Muscle of leg (tissue), 11 donors: ENCODE measurements around the gene KCNQ1. TPM values are rescaled to one million over a fixed set of nuclear protein-coding genes. Genes with fewer than 3 reads are reported as not detected.

Experiments
- DNase-seq: peaks from one replicate; pipeline ENCODE4 v3.0.0; 2013
- H3K27ac ChIP-seq: one replicate; pipeline ENCODE4 v1.5.1; 2013; ENCODE audit warnings: mild to moderate bottlenecking, low read length, control low read depth
- H3K27me3 ChIP-seq: one replicate; pipeline ENCODE4 v1.6.1; 2013; ENCODE audit warnings: low read length; ENCODE audit not compliant: control insufficient read depth, insufficient read depth
- H3K36me3 ChIP-seq: one replicate; pipeline ENCODE4 v1.6.1; 2013; ENCODE audit warnings: low read length; ENCODE audit not compliant: control insufficient read depth, insufficient read depth
- H3K4me1 ChIP-seq: one replicate; pipeline ENCODE4 v1.6.1; 2013; ENCODE audit warnings: low read length; ENCODE audit not compliant: control insufficient read depth, insufficient read depth
- H3K4me3 ChIP-seq: one replicate; pipeline ENCODE4 v1.5.1; 2013; ENCODE audit warnings: low read length, control low read depth
- H3K9me3 ChIP-seq: replicated peaks from 2 replicates; pipeline ENCODE4 v1.6.1; 2013; ENCODE audit warnings: low read depth, low read length; ENCODE audit not compliant: control insufficient read depth
- WGBS: methylation state at CpG from one replicate; pipeline ENCODE4 v1.1.5; 2013; ENCODE audit warnings: missing lambda C conversion rate; ENCODE audit not compliant: insufficient coverage; 5-methylcytosine and 5-hydroxymethylcytosine counted together
- polyA plus RNA-seq, 8 donors: library from polyadenylated mRNA; unstranded; fragments of 120-200 nt; gene quantifications; one replicate each; pipeline versions ENCODE4 v1.2.1 to v1.2.3, GENCODE V29; 2013; ENCODE audit warnings: inconsistent platforms in 1 of 8, low replicate concordance in 1 of 8; ENCODE audit not compliant: insufficient read length in 8 of 8, insufficient read depth in 1 of 8
- total RNA-seq: library from RNA; stranded (reverse); fragments of 120-200 nt; gene quantifications from one replicate; pipeline ENCODE4 v1.2.4, GENCODE V29; 2013

KCNQ1 gene
- total and polyA plus RNA-seq, 9 donors: 0.84 to 4.1 (median 2.6) TPM

GRCh38 chr11:2766166-2766565 lies 321.4 kb downstream of the KCNQ1 start:
- Histone ChIP-seq H3K4me1 (peaks cover 9% of the 10 kb centered on the region), H3K9me3 (no peaks in the 10 kb centered on the region), H3K4me3 (no peak overlapping the region), H3K27ac (no peak overlapping the region), H3K36me3 (peaks cover 2% of the 10 kb centered on the region), H3K27me3 (peaks cover 4% of the 10 kb centered on the region)
- 100% methylated on average over 1 of the region's 4 CpGs for WGBS
- no peak for DNase-seq

- Histone ChIP-seq H3K4me3 (no peak overlapping the region), H3K4me1 (peaks cover 9% of the 10 kb centered on the region)
These were observed 322.3 kb downstream of the KCNQ1 start for GRCh38 chr11:2767071-2767470.

DNA sequence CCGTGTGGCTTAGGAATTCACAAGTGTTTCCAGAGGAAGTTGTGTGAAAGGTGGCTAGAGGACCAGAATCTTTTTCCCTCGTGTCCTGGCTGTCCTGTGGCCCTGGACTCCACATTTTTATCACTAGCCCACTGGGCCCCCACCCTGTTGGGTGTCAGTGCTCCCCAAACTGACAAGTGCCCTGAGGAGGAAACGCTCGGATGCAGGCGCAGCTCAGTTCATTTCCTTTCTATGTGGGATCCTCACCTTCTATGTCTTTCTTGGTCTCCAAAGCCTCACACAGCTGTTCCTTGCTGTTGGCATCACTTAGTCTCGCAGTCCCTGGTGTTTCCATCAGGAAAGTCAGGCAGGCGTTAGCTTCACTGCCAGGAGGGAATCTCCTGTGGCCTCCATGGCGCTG lies 323.0 kb downstream of the KCNQ1 start:
- H3K27me3 ChIP-seq: peaks cover 9% of the 10 kb centered on the region
- 53% methylated on average over 6 of the region's 8 CpGs for WGBS
- H3K36me3 ChIP-seq: no peaks in the 10 kb centered on the region
- H3K4me1 ChIP-seq: peaks cover 9% of the 10 kb centered on the region
- H3K4me3 ChIP-seq: no peak overlapping the region
- no peaks in the 10 kb centered on the region for H3K9me3 ChIP-seq
- no peak overlapping the region for H3K27ac ChIP-seq
- DNase-seq: no peak

More at GRCh38 chr11:2767071-2767470, 322.3 kb downstream of the KCNQ1 start:
- Histone ChIP-seq H3K27me3 (peaks cover 4% of the 10 kb centered on the region), H3K36me3 (no peaks in the 10 kb centered on the region), H3K27ac (no peak overlapping the region), H3K9me3 (no peaks in the 10 kb centered on the region)
- WGBS: no CpG with 5 or more reads among the region's 5 CpGs
- no peak for DNase-seq

DNA sequence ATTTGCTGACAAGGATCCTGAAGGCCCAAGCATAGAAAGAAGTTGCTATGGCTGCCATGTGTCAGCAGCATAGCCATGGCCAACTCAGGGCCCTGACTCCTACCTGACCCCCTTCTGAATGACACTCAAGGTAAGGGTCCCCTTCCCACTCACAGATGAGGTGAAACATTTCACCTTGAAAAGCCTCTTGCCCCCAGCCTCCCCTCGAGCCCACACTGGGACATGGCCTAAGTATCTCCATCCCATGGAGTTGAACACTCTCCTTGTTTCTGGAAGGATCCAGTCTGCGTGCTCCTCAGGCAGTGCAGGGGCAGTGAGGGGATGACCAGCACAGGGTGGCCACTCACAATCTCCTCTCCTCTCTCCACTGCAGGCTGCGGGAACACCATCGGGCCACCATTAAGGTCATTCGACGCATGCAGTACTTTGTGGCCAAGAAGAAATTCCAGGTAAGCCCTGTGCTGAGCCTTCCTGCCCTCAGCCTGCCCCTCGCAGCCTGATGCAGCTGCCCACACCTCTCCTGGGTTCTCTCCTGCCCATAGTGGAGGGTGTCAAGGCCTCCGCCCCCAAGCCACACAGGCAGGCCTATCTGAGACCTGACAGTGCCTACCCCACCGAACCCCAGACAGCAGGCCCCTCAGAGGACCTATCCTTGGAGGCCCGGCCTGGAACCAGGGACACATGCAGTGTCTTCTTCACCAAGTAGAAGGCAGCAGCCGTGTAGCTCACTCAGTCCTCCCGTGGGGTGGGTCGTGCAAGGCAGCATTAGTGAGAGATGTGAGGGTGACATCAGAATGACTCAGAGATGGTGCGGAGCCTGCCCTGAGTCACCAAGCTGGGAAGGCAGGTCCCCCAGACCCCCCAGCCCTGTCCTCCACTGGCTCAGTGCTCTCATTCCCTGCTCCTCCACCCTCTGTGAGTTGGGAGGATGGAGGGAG lies 323.9 kb downstream of the KCNQ1 start:
- Histone ChIP-seq H3K9me3 (no peaks in the 10 kb centered on the region), H3K36me3 (no peaks in the 10 kb centered on the region), H3K4me3 (no peak overlapping the region), H3K4me1 (peaks cover 9% of the 10 kb centered on the region), H3K27me3 (peaks cover 9% of the 10 kb centered on the region), H3K27ac (no peak overlapping the region)
- 93% methylated on average over 9 of the region's 14 CpGs for WGBS
- DNase-seq: no peak

GRCh38 chr11:2769409-2770095 lies 324.7 kb downstream of the KCNQ1 start:
- no peak for DNase-seq
- 86% methylated on average over 6 of the region's 14 CpGs for WGBS
- Histone ChIP-seq H3K9me3 (no peaks in the 10 kb centered on the region), H3K36me3 (no peaks in the 10 kb centered on the region), H3K4me1 (peaks cover 9% of the 10 kb centered on the region), H3K4me3 (no peak overlapping the region), H3K27ac (no peak overlapping the region), H3K27me3 (peaks cover 11% of the 10 kb centered on the region)

- H3K4me3 ChIP-seq: no peak overlapping the region
- H3K36me3 ChIP-seq: no peaks in the 10 kb centered on the region
- peaks cover 11% of the 10 kb centered on the region for H3K27me3 ChIP-seq
- peaks cover 9% of the 10 kb centered on the region for H3K4me1 ChIP-seq
- WGBS: 86% methylated on average over 12 of the region's 13 CpGs
- no peak overlapping the region for H3K27ac ChIP-seq
- DNase-seq: no peak
- H3K9me3 ChIP-seq: no peaks in the 10 kb centered on the region
These were observed 325.4 kb downstream of the KCNQ1 start for GRCh38 chr11:2770096-2770751.

DNA sequence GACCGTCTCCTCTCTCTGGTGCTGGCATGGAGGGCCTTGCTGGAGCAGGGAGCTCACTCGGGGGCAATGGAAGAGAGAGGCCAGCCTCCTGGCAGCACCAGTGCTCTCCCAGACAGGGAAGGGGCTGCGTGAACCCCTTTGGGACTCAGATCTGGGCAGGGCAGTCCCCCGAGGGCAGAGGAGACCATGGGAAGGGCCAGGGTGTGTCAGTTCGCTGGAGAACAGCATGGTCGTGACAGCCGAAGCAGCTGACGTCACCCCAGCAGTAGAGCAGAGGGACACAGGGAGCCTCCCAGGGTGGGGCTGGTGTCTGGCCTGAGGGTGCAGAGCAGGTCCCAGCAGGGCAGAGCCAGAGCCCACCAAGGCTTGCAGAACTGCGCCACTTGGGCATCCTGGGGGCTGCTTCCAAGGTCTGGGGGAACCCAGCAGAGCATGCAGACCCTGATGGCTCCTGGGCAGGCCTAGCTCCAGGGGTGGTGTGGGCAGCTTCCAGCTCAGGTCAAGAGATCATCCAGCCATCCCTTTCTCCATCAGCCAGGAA lies 326.0 kb downstream of the KCNQ1 start:
- Histone ChIP-seq H3K4me3 (no peak overlapping the region), H3K27ac (no peak overlapping the region), H3K36me3 (no peaks in the 10 kb centered on the region), H3K9me3 (no peaks in the 10 kb centered on the region), H3K4me1 (peaks cover 9% of the 10 kb centered on the region), H3K27me3 (peaks cover 11% of the 10 kb centered on the region)
- DNase-seq: no peak
- 84% methylated on average over 8 of the region's 9 CpGs for WGBS

DNA sequence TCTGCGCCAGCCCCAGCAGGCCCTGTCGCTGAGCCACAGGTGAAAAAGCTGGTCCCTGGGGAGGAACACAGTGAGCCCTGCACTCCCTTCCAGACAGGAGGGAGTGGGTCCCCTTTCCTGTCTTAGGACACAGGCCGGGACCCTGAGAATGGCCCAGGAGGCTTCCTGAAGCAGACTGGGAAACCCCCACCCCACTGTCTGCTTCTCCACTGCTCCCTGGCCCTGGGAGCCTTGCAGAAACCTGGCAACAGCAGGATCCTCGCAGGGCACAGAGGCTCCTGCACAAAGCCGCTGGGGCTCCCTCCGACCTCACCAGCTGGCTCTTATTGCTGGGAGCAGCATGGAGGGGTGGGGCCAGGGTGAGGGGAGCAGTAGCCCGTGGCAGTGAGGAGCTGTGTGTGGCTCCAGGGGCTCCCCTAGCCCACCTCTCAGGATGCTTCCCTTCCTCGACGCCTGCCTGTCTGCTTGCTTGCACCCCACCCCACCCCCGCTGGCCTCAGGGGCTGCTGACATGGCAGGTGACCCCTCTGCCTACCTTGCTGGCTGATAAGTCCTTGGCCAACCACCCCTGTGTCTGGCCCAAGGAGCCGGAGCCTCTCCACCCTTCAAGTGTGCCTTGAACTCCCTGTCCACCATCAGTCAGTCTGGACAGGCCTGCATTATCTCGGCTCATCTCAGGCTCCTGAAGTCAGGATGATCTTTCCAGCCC lies 327.1 kb downstream of the KCNQ1 start:
- H3K4me3 ChIP-seq: no peak overlapping the region
- H3K27me3 ChIP-seq: peaks cover 11% of the 10 kb centered on the region
- H3K9me3 ChIP-seq: no peaks in the 10 kb centered on the region
- no peak overlapping the region for H3K27ac ChIP-seq
- peaks cover 17% of the 10 kb centered on the region for H3K4me1 ChIP-seq
- DNase-seq: no peak
- WGBS: 68% methylated on average over 7 of the region's 12 CpGs
- no peaks in the 10 kb centered on the region for H3K36me3 ChIP-seq

DNA sequence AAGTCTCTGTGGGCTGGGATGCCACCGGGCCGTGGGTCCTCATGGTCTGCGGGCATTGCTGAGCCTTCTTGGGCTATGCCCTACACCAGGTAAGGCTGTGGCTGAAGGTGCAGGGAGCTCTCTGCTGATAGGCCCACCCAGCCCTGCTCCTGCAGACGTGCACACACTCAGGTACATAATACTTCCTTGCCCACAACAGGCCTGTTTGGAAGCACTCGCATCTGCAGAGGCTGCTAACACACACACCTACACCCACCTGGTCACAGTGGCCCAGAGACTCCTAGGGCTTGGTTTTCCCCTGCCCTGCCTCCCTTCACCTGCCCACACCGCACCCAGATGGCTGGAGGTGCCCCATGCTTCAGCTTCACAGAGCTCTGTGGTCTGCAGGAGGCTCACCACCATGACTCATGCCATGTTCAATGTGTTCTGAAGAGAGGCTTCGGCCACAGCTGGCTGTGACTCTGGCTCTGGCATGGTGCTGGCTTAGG lies 327.8 kb downstream of the KCNQ1 start:
- Histone ChIP-seq H3K4me1 (peaks cover 19% of the 10 kb centered on the region), H3K4me3 (no peak overlapping the region), H3K9me3 (no peaks in the 10 kb centered on the region), H3K27ac (no peak overlapping the region), H3K36me3 (no peaks in the 10 kb centered on the region), H3K27me3 (peaks cover 11% of the 10 kb centered on the region)
- 77% methylated on average over 2 of the region's 7 CpGs for WGBS
- DNase-seq: no peak
